C4-2B (cell line): Measurements from ENCODE around the gene CTSW.

Experiments used
- H3K27ac ChIP-seq: fragments of 450-650 bp; 2 replicates; pipeline ENCODE4 v1.5.1; 2017
- CTCF ChIP-seq: fragments of 450-650 bp; conservative IDR thresholded peaks from 2 replicates; pipeline ENCODE4 v1.5.1; 2017; ENCODE audit warnings: mild to moderate bottlenecking
- ZFX ChIP-seq: fragments of 450-650 bp; IDR thresholded peaks from 2 replicates; pipeline ENCODE4 v1.6.1; 2017

Gene CTSW

GRCh38 chr11:65883786-65884715 is 4.4 kb downstream of the CTSW start:
- no peak for TF ChIP-seq CTCF
- no peak for TF ChIP-seq ZFX
- H3K27ac ChIP-seq: no peak overlapping the region

GRCh38 chr11:65884716-65885092 is 5.1 kb downstream of the CTSW start:
- no peak overlapping the region for H3K27ac ChIP-seq
- no peak for TF ChIP-seq ZFX
- peak; percentile 99 for TF ChIP-seq CTCF

GRCh38 chr11:65885231-65885630 is 5.6 kb downstream of the CTSW start:
- TF ChIP-seq CTCF (no peak), ZFX (no peak)
- H3K27ac ChIP-seq: no peak overlapping the region

- TF ChIP-seq ZFX (no peak), CTCF (no peak)
- H3K27ac ChIP-seq: no peak overlapping the region
Observed at GRCh38 chr11:65885808-65886536, 6.3 kb downstream of the CTSW start.

GRCh38 chr11:65886826-65887722 is 7.4 kb downstream of the CTSW start:
- peak overlapping the region; percentile 68 for H3K27ac ChIP-seq
- TF ChIP-seq CTCF (no peak), ZFX (no peak)

- no peak for TF ChIP-seq CTCF
- no peak for TF ChIP-seq ZFX
Observed at GRCh38 chr11:65887723-65888162, 8.1 kb downstream of the CTSW start.

More at GRCh38 chr11:65887723-65888162, 8.1 kb downstream of the CTSW start:
- peak overlapping the region; percentile 68 for H3K27ac ChIP-seq
